Effector memory CD4-positive, alpha-beta T cell (primary cell): Measurements from ENCODE around the gene FAS.

Experiments
- DNase-seq, 3 donors: peaks; one replicate each; pipeline ENCODE4 v3.0.0-alpha.2; 2020
- H3K27ac ChIP-seq: 2 replicates; pipeline ENCODE4 v1.7.0; 2013; ENCODE audit warnings: mild to moderate bottlenecking, low read length, moderate library complexity; ENCODE audit not compliant: insufficient read depth, poor library complexity, severe bottlenecking
- H3K27me3 ChIP-seq: replicated peaks from 2 replicates; pipeline ENCODE4 v1.7.0; 2013; ENCODE audit warnings: mild to moderate bottlenecking, low read length; ENCODE audit not compliant: insufficient read depth, control insufficient read depth, poor library complexity, severe bottlenecking
- H3K36me3 ChIP-seq: 2 replicates; pipeline ENCODE4 v1.7.0; 2013; ENCODE audit warnings: mild to moderate bottlenecking, low read length, moderate library complexity; ENCODE audit not compliant: control insufficient read depth, insufficient read depth
- H3K4me1 ChIP-seq: 2 replicates; pipeline ENCODE4 v1.7.0; 2013; ENCODE audit warnings: low read length, mild to moderate bottlenecking; ENCODE audit not compliant: control insufficient read depth, insufficient read depth, poor library complexity, severe bottlenecking
- H3K4me3 ChIP-seq: 2 replicates; pipeline ENCODE4 v1.7.0; 2013; ENCODE audit warnings: low read length, low read depth, mild to moderate bottlenecking; ENCODE audit not compliant: insufficient read depth, poor library complexity, severe bottlenecking
- H3K9me3 ChIP-seq: 2 replicates; pipeline ENCODE4 v1.7.0; 2013; ENCODE audit warnings: mild to moderate bottlenecking, low read length, moderate library complexity; ENCODE audit not compliant: control insufficient read depth

The FAS gene

GRCh38 chr10:88980800-88981199, 9.8 kb upstream of the FAS start:
- Histone ChIP-seq H3K9me3 (no peaks in the 10 kb centered on the region), H3K27me3 (no peaks in the 10 kb centered on the region), H3K36me3 (no peaks in the 10 kb centered on the region), H3K4me3 (no peak overlapping the region), H3K4me1 (peaks cover under 1% of the 10 kb centered on the region), H3K27ac (no peak overlapping the region)
- no peak for DNase-seq

DNA sequence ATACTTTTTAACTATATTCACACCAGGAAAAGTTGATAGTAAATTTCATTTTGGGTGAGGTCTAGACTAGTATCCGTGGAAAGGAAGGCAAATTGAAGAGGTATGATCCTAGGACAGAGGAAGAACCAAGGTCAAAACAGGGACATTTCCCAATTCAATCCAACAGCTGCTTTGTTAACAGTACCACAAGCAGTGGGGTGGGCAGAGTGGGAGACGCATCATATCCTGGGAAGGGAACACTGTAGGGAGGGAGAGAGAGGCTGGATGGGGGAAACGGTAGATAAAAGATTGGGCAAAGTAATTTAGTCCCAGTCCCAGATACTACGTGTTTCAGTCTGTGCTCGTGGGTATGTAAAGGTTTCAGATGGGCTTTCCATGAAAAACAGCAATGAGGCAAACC, 9.2 kb upstream of the FAS start:
- Histone ChIP-seq H3K9me3 (no peaks in the 10 kb centered on the region), H3K27ac (no peak overlapping the region), H3K27me3 (no peaks in the 10 kb centered on the region), H3K4me1 (no peaks in the 10 kb centered on the region), H3K4me3 (no peak overlapping the region), H3K36me3 (no peaks in the 10 kb centered on the region)
- DNase-seq = no peak

DNA sequence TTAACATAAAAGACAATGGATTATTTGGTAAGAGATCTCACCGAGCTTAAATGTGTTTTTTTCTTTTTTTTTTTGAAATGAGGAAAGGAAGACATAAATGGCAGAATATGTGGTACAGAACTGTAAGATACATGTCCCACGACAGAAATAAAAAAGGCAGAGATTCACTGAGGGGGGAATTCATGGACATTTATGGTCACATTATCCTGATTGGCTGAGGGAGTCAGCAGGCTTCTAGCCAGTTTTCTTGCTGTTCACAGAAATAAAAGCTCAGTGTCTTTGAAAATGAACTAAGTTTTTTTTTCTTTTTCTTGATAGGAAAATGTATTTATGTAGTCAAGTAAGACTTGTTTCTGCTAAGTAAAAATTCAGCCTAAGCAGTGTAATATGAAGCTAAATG, 8.2 kb upstream of the FAS start:
- no peaks in the 10 kb centered on the region for H3K9me3 ChIP-seq
- no peak overlapping the region for H3K4me3 ChIP-seq
- H3K27ac ChIP-seq = peak overlapping the region; percentile 20
- peaks cover under 1% of the 10 kb centered on the region for H3K4me1 ChIP-seq
- H3K36me3 ChIP-seq = no peaks in the 10 kb centered on the region
- no peak for DNase-seq
- H3K27me3 ChIP-seq = no peaks in the 10 kb centered on the region

- H3K36me3 ChIP-seq = no peaks in the 10 kb centered on the region
- no peaks in the 10 kb centered on the region for H3K27me3 ChIP-seq
- no peaks in the 10 kb centered on the region for H3K9me3 ChIP-seq
- peak overlapping the region; percentile 20 for H3K27ac ChIP-seq
- H3K4me1 ChIP-seq = peaks cover 8% of the 10 kb centered on the region
- H3K4me3 ChIP-seq = no peak overlapping the region
- DNase-seq = no peak
These were observed 7.4 kb upstream of the FAS start for GRCh38 chr10:88983206-88983605.

DNA sequence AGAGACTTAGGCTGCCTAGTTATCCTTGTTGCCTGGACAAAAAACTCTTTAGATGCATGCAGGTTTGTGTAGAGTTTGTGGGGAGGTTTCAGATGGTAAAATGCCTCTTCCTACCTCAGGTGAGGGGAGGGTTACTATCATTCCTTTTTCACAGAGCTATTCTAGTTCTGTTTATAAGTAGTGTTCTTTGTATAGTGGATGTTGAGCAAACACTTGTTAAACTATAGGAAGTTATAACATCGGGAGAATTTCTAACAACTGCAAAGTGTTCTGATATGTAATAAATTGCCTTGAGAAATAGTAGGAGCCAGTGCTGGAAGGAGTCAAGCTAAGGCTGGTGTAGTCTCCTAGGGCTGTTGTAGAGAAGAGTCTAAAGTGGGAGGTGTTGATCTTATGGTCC, 6.7 kb upstream of the FAS start:
- Histone ChIP-seq H3K4me1 (peaks cover 8% of the 10 kb centered on the region), H3K27ac (peak overlapping the region; percentile 38), H3K36me3 (no peaks in the 10 kb centered on the region), H3K9me3 (no peaks in the 10 kb centered on the region), H3K27me3 (no peaks in the 10 kb centered on the region), H3K4me3 (no peak overlapping the region)
- no peak for DNase-seq

DNA sequence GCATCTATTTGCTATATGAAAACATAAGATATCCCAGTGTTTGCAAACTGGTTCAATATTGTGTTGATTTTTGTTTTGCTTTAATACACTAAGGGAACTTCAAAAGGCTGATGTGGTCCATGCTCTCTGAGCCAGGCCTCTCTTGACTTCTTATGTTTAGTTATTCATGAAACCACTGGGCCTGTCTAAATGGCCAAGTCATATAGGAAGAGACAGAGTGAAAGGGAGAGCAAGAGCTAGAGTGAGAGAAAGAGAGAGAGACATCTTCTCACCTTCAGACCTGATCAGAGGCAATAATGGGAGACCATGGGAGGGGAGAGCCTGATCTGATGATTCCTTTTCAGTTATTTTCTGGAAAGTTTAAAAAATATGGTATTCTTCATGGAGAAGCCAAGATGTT, 6.1 kb upstream of the FAS start:
- Histone ChIP-seq H3K27me3 (no peaks in the 10 kb centered on the region), H3K4me3 (no peak overlapping the region), H3K4me1 (peaks cover 13% of the 10 kb centered on the region), H3K9me3 (no peaks in the 10 kb centered on the region), H3K27ac (no peak overlapping the region), H3K36me3 (no peaks in the 10 kb centered on the region)
- DNase-seq = no peak

DNA sequence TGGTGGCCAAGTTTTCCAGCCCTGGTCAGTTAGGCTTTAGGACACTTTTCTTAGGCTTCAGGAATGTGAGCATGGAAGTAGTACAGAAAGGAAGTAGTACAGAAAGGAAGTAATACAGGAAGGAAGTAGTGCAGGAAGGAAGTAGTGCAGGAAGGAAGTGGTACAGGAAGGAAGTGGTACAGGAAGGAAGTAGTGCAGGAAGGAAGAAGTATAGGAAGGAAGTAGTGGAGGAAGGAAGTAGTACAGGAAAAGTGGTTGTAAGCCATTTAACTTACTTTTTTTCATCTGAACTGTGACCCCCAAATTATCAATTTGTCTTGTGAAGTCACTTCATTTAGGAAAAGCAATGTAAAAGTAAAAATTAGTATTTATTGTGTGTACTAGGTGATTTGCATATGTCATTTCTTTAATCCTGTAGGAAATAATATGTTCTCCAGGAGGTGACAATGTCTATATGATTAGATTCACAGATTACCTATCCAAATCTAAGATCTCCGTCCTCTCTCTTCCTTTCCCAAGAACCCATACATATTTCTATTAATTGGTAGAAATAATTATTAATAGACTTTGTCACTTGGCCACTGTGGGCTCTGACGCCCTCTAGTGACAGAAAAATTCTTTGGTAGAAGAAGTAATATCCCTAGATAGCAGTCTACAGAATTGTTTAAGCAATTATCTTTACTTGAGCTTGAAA, 3.9 kb upstream of the FAS start:
- Histone ChIP-seq H3K4me3 (no peak overlapping the region), H3K27me3 (no peaks in the 10 kb centered on the region), H3K4me1 (peaks cover 21% of the 10 kb centered on the region), H3K27ac (no peak overlapping the region), H3K36me3 (no peaks in the 10 kb centered on the region), H3K9me3 (no peaks in the 10 kb centered on the region)
- DNase-seq = no peak

GRCh38 chr10:88987243-88987725, 3.3 kb upstream of the FAS start:
- Histone ChIP-seq H3K27ac (no peak overlapping the region), H3K4me1 (peaks cover 21% of the 10 kb centered on the region), H3K27me3 (no peaks in the 10 kb centered on the region), H3K36me3 (no peaks in the 10 kb centered on the region), H3K4me3 (no peak overlapping the region), H3K9me3 (no peaks in the 10 kb centered on the region)
- DNase-seq = no peak

DNA sequence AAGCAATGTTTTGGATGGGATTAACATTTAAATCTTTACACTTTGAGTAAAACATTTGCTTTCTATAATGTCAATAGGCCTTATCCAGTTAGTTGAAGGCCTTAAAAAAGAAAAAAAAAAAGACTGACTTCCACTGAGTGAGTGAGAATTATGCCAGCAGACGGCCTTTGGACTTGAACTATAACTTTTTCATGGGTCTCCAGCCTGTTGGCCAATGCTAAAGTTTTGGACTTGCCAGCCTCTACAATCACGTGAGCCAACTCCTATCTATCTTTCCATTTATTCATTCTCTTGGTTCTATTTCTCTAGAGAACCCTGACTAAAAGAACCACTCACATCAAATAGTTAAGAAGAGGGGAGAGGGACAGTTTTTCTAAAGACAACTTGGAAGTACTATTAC, 2.8 kb upstream of the FAS start:
- no peak for DNase-seq
- Histone ChIP-seq H3K27ac (no peak overlapping the region), H3K4me1 (peaks cover 21% of the 10 kb centered on the region)

DNA sequence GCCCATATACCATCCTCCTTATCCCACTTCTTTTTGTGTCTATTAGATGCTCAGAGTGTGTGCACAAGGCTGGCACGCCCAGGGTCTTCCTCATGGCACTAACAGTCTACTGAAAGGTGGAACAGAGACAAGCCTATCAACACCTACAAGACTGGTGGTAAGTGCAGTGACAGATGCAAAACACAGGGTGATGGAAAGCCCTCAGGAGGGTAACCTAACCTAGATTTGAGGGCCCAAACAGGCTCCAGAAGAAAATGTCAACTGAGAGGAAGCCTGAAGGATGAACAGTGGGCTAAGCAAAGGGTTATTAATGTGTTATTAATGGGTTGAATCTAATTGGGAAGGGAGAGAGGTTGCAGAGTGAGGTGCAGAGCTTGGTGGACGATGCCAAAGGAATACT, 1.2 kb upstream of the FAS start:
- H3K27ac ChIP-seq = peak overlapping the region; percentile 99
- no peaks in the 10 kb centered on the region for H3K9me3 ChIP-seq
- no peaks in the 10 kb centered on the region for H3K27me3 ChIP-seq
- H3K4me1 ChIP-seq = peaks cover 32% of the 10 kb centered on the region
- H3K4me3 ChIP-seq = no peak overlapping the region
- no peaks in the 10 kb centered on the region for H3K36me3 ChIP-seq
- DNase-seq = no peak

More for the DNA sequence above, 2.8 kb upstream of the FAS start:
- H3K4me3 ChIP-seq = no peak overlapping the region
- no peaks in the 10 kb centered on the region for H3K36me3 ChIP-seq
- no peaks in the 10 kb centered on the region for H3K9me3 ChIP-seq
- no peaks in the 10 kb centered on the region for H3K27me3 ChIP-seq
